ENCODE measurements around the gene ADAMTS12.

DNA sequence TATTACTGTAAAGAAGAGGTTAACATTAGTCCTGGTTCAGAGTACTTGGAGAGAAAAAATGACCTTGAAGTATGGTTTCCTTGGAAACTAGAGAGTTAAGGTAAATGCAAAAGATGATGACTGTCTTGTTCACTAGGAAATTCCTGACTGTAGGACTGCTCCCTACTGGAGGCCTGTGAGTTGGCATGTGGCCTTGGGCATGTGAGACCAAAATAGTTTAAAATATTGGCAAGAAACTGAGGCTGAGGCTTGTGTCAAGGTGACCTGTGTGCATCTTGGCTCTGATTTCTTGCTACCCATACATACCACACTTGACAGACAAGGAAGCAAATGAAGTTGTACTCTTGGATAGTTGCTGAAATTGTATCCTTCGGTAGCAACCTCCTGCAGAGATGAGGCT is 354.6 kb downstream of the ADAMTS12 start:
- TF ChIP-seq, protein P1, sequence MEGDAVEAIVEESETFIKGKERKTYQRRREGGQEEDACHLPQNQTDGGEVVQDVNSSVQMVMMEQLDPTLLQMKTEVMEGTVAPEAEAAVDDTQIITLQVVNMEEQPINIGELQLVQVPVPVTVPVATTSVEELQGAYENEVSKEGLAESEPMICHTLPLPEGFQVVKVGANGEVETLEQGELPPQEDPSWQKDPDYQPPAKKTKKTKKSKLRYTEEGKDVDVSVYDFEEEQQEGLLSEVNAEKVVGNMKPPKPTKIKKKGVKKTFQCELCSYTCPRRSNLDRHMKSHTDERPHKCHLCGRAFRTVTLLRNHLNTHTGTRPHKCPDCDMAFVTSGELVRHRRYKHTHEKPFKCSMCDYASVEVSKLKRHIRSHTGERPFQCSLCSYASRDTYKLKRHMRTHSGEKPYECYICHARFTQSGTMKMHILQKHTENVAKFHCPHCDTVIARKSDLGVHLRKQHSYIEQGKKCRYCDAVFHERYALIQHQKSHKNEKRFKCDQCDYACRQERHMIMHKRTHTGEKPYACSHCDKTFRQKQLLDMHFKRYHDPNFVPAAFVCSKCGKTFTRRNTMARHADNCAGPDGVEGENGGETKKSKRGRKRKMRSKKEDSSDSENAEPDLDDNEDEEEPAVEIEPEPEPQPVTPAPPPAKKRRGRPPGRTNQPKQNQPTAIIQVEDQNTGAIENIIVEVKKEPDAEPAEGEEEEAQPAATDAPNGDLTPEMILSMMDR (IDR thresholded peaks at IDR 0.05) = no peak
- no peak for TF ChIP-seq EP300 (IDR thresholded peaks at IDR 0.05; ENCODE audit: low read depth)

Data from transverse colon (tissue), 3 donors.